Mesothelial cell of epicardium (in vitro differentiated cells): ENCODE measurements around the gene GTSF1L. TPM values are rescaled to one million over a fixed set of nuclear protein-coding genes. Genes with fewer than 3 reads are reported as not detected.
"Not testable (repeated sequence)": the region's sequence is repeated elsewhere in the genome, so short reads cannot be mapped to it uniquely, and the experiment has no call there.

Experiments used
- DNase-seq, 2 experiments: peaks; one replicate each; pipeline ENCODE4 v3.0.0; 2021; ENCODE audit warnings: low spot score in 2 of 2; ENCODE audit not compliant: unreplicated experiment in 2 of 2
- H3K27ac Mint-ChIP-seq: 2 replicates; pipeline ENCODE4 v1.8.0; 2021; ENCODE audit warnings: mixed read lengths
- H3K27me3 Mint-ChIP-seq: 2 replicates; pipeline ENCODE4 v1.8.0; 2021; ENCODE audit warnings: low read depth, mixed read lengths
- H3K36me3 Mint-ChIP-seq: 2 replicates; pipeline ENCODE4 v1.8.0; 2021; ENCODE audit warnings: mixed read lengths
- H3K4me1 Mint-ChIP-seq: 2 replicates; pipeline ENCODE4 v1.8.0; 2021; ENCODE audit warnings: mixed read lengths
- H3K4me3 Mint-ChIP-seq: 2 replicates; pipeline ENCODE4 v1.8.0; 2021; ENCODE audit warnings: mild to moderate bottlenecking, moderate library complexity, mixed read lengths
- H3K9me3 Mint-ChIP-seq: 2 replicates; pipeline ENCODE4 v1.8.0; 2021; ENCODE audit warnings: mixed read lengths
- total RNA-seq: library from RNA; stranded (reverse); gene quantifications from 3 replicates; pipeline ENCODE4 v1.2.1, GENCODE V29; 2021
- TF ChIP-seq, protein P1 (sequence below): fragments of 200-600 bp; sonication (generic); IDR thresholded peaks from one replicate; pipeline ENCODE4 v1.5.0; 2021; ENCODE audit warnings: antibody characterized with exemption; ENCODE audit not compliant: unreplicated experiment

GTSF1L gene
- total RNA-seq, 1 donor from 2014 or later = not detected

DNA sequence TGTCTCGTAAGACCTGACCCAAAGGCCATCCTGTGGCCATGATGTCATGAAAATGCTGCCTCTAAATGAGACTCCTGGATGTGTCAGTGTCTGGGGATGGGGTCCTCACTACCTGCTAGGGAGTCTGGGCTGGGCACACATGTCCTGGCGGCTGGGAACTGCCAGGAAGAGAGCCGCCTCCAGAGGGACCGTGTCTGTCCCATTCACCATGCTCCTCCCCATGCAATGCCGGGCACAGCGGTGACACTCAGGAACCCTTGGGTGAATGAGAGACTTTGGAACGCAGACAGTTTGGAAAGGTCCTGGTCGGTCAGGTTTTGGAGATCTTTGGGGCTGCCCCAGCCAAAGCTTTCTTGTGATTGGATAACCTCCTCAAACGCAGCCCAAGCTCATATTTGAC lies 40.1 kb upstream of the GTSF1L start:
- DNase-seq = no peak
- no peaks in the 10 kb centered on the region for H3K9me3 Mint-ChIP-seq
- H3K27me3 Mint-ChIP-seq = peaks cover 47% of the 10 kb centered on the region
- H3K4me1 Mint-ChIP-seq = peaks cover 2% of the 10 kb centered on the region
- no peak overlapping the region for H3K27ac Mint-ChIP-seq
- no peak overlapping the region for H3K4me3 Mint-ChIP-seq
- no peaks in the 10 kb centered on the region for H3K36me3 Mint-ChIP-seq
- TF ChIP-seq, protein P1, sequence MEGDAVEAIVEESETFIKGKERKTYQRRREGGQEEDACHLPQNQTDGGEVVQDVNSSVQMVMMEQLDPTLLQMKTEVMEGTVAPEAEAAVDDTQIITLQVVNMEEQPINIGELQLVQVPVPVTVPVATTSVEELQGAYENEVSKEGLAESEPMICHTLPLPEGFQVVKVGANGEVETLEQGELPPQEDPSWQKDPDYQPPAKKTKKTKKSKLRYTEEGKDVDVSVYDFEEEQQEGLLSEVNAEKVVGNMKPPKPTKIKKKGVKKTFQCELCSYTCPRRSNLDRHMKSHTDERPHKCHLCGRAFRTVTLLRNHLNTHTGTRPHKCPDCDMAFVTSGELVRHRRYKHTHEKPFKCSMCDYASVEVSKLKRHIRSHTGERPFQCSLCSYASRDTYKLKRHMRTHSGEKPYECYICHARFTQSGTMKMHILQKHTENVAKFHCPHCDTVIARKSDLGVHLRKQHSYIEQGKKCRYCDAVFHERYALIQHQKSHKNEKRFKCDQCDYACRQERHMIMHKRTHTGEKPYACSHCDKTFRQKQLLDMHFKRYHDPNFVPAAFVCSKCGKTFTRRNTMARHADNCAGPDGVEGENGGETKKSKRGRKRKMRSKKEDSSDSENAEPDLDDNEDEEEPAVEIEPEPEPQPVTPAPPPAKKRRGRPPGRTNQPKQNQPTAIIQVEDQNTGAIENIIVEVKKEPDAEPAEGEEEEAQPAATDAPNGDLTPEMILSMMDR = no peak

DNA sequence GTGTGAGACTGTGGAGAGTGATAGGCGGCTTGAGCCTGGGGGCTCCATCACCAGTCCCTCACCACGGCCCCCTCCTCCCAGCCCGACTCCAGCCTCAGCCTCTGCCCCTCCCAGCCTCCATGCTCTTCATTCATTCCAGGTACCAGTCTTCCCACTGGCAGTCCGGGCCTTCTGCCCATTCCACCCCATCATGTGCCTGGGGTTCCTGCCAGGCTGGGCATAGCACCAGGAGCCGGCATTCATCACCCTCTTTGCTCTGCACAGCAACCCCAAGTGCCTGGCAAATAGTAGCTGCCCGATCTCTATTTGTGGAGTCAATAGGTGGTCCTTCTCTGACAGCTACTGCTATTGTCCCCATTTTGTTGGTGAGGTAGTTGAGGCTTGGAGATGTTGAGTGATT lies 39.6 kb upstream of the GTSF1L start:
- H3K27me3 Mint-ChIP-seq = peaks cover 44% of the 10 kb centered on the region
- no peak overlapping the region for H3K4me3 Mint-ChIP-seq
- H3K9me3 Mint-ChIP-seq = no peaks in the 10 kb centered on the region
- TF ChIP-seq, protein P1 = no peak
- H3K27ac Mint-ChIP-seq = no peak overlapping the region
- no peaks in the 10 kb centered on the region for H3K36me3 Mint-ChIP-seq
- H3K4me1 Mint-ChIP-seq = peaks cover 2% of the 10 kb centered on the region
- no peak for DNase-seq

DNA sequence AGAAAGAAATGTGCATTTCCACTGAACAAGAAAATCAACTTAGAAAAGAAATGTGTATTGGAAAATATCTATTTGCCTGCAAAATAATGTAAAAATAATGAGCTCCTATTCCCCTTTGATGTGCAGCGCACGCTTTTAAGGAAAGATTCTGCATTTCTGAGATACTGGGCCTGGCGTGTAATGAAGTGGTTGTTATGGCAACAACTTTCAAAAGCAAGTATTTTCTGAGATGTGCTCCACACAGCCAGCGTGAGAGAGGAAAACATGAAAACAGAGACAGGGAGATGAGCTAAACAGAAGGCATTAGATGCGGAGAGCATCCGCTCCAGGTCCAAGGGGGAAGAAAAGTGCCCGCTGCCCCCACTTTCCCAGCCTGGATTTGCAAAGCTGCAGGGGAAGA lies 39.1 kb upstream of the GTSF1L start:
- no peak overlapping the region for H3K27ac Mint-ChIP-seq
- H3K36me3 Mint-ChIP-seq = no peaks in the 10 kb centered on the region
- DNase-seq = no peak
- peaks cover 42% of the 10 kb centered on the region for H3K27me3 Mint-ChIP-seq
- no peaks in the 10 kb centered on the region for H3K9me3 Mint-ChIP-seq
- H3K4me1 Mint-ChIP-seq = peaks cover 2% of the 10 kb centered on the region
- TF ChIP-seq, protein P1 = no peak
- H3K4me3 Mint-ChIP-seq = no peak overlapping the region

DNA sequence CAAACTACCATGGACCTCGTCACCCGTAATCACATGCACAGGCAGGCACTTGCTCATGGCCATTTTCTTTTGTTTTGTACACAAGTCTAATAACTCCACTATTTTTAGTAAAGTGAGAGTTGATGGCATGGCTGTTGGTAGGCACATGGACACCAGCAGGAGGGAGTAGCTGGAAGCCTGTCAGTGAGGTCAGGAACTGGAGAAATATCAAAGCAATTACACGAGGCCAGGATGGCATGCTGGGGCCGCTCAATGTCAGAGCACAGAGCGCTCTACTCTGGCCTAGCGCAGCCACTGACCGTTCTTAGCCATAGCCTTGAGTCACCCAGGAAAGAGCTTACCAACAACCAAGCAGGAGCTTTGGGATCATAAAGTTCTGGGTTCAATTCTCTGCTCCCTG lies 36.1 kb upstream of the GTSF1L start:
- Mint-ChIP-seq H3K27me3 (peaks cover 43% of the 10 kb centered on the region), H3K4me3 (no peak overlapping the region), H3K9me3 (no peaks in the 10 kb centered on the region), H3K4me1 (peaks cover 2% of the 10 kb centered on the region), H3K36me3 (no peaks in the 10 kb centered on the region), H3K27ac (no peak overlapping the region)
- no peak for DNase-seq
- TF ChIP-seq, protein P1 = no peak

DNA sequence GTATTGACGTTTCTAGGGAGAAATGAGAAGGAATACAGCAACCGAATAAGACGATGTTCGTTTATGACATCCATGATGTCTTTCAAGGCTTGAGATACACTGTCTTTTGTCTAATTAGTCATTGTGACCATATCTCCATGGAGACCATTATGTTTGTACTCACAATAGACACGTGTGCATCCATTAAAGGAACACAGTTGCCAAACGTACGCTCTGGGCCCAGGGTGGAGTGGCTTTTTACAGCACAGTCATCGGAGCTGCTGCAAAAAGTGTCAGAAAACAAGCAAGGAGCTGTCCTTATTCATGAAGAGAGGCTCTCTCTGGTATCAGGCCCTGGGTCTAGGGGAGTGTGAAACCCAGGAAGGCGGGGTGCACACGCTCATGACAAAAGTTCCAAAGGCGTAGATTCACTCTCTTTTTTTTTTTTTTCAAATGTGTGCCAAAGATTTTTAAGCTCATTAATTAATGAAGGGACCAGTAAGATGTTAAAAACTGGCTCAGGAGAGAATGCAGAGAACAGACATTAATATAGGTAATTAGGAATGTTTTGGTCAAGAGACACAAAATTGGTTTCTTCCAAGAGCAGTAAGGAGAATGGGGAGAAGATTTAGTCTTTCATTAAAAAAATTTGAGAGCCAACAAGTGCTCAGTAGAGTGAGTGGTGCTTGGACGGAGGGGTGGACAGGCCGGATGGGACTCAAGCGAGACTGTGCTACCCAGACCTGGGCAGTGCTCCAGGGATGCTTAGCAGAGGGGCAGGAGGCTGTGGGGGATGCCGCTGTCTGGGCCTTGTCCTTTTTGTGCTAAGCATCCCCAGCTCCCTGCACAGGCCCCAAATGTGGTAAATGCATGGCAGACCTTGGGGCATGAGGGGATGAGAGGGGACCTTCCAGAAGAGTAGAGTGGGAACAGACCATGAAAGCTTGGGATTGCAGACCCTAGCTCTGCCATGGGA lies 34.9 kb upstream of the GTSF1L start:
- H3K27ac Mint-ChIP-seq = no peak overlapping the region
- H3K4me1 Mint-ChIP-seq = peaks cover 2% of the 10 kb centered on the region
- TF ChIP-seq, protein P1 = no peak
- H3K9me3 Mint-ChIP-seq = no peaks in the 10 kb centered on the region
- peaks cover 33% of the 10 kb centered on the region for H3K27me3 Mint-ChIP-seq
- no peak for DNase-seq
- no peak overlapping the region for H3K4me3 Mint-ChIP-seq
- no peaks in the 10 kb centered on the region for H3K36me3 Mint-ChIP-seq

DNA sequence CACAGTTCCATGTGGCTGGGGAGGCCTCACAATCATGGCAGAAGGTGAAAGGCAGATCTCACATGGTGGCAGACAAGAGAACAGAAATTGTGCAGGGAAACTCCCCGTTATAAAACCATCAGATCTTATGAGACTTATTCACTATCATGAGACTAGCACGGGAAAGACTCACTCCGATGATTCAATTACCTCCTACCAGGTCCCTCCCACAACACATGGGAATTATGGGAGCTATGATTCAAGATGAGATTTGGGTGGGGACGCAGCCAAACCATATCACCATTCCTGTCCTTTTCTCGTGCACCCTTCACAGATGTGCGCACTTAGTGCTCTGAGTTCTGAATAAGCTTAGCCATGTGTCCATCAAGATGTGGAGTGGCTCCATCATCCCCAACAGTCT lies 31.1 kb upstream of the GTSF1L start:
- H3K4me1 Mint-ChIP-seq, H3K4me3 Mint-ChIP-seq, H3K27ac Mint-ChIP-seq, H3K9me3 Mint-ChIP-seq, DNase-seq, H3K36me3 Mint-ChIP-seq: not testable (repeated sequence)
- peaks cover 36% of the 10 kb centered on the region for H3K27me3 Mint-ChIP-seq
